Measurements from ENCODE around the gene SLC35F3.

- no peak for TF ChIP-seq POLR2A (IDR thresholded peaks at IDR 0.05)
- TF ChIP-seq CTCF (IDR thresholded peaks at IDR 0.05): no peak
Observed at GRCh38 chr1:234348964-234349363, 444.5 kb downstream of the SLC35F3 start.

All from Peyer's patch (tissue), 4 donors.